ENCODE measurements around the gene EEF2K.
"Not testable (repeated sequence)": the region's sequence is repeated elsewhere in the genome, so short reads cannot be mapped to it uniquely, and the experiment has no call there.

Gene EEF2K

GRCh38 chr16:22297114-22297870 lies 91.2 kb downstream of the EEF2K start, which contains the start of gene POLR3E:
Gene POLR3E, plus strand, starts transcription at chr16:22297409. Its CDS starts 5,560 bp downstream, at chr16:22302969.
- DNase-seq = peak; percentile 98

- peak; percentile 95 for DNase-seq
These were observed 92.0 kb downstream of the EEF2K start for GRCh38 chr16:22297871-22298733.

GRCh38 chr16:22299036-22299435 lies 93.0 kb downstream of the EEF2K start:
- DNase-seq = no peak

GRCh38 chr16:22300427-22301071 lies 94.5 kb downstream of the EEF2K start:
- peak; percentile 53 for DNase-seq

- DNase-seq = not testable (repeated sequence)
These were observed 95.3 kb downstream of the EEF2K start for GRCh38 chr16:22301423-22301822.

GRCh38 chr16:22302776-22303363 lies 96.8 kb downstream of the EEF2K start:
- no peak for DNase-seq

- DNase-seq = no peak
These were observed 98.3 kb downstream of the EEF2K start for GRCh38 chr16:22304411-22304810.

GRCh38 chr16:22306788-22307187 lies 100.7 kb downstream of the EEF2K start:
- DNase-seq = no peak

GRCh38 chr16:22307838-22308237 lies 101.8 kb downstream of the EEF2K start:
- DNase-seq = no peak

- DNase-seq = no peak
These were observed 102.9 kb downstream of the EEF2K start for GRCh38 chr16:22308824-22309520.

GRCh38 chr16:22311520-22311919 lies 105.4 kb downstream of the EEF2K start:
- DNase-seq = no peak

GRCh38 chr16:22312897-22313781 lies 107.1 kb downstream of the EEF2K start:
- DNase-seq = no peak

- no peak for DNase-seq
These were observed 107.9 kb downstream of the EEF2K start for GRCh38 chr16:22313876-22314470.

- no peak for DNase-seq
These were observed 108.9 kb downstream of the EEF2K start for GRCh38 chr16:22314661-22315626.

GRCh38 chr16:22315979-22316378 lies 109.9 kb downstream of the EEF2K start:
- no peak for DNase-seq

GRCh38 chr16:22316411-22316811 lies 110.3 kb downstream of the EEF2K start:
- no peak for DNase-seq

- DNase-seq = no peak
These were observed 111.0 kb downstream of the EEF2K start for GRCh38 chr16:22317001-22317530.

- no peak for DNase-seq
These were observed 111.5 kb downstream of the EEF2K start for GRCh38 chr16:22317625-22318024.

GRCh38 chr16:22318690-22319358 lies 112.7 kb downstream of the EEF2K start:
- DNase-seq = peak; percentile 36
